Panc1 (cell line): ENCODE measurements around the gene TTBK1.

Source experiments
- CTCF ChIP-seq: fragments of 450-650 bp; IDR thresholded peaks from 2 replicates; pipeline ENCODE4 v1.5.1; 2017; ENCODE audit warnings: mild to moderate bottlenecking
- POLR2AphosphoS5 ChIP-seq: IDR thresholded peaks from 2 replicates; pipeline ENCODE4 v1.6.1; 2012; ENCODE audit warnings: mild to moderate bottlenecking, low read depth, low read length, moderate library complexity

DNA sequence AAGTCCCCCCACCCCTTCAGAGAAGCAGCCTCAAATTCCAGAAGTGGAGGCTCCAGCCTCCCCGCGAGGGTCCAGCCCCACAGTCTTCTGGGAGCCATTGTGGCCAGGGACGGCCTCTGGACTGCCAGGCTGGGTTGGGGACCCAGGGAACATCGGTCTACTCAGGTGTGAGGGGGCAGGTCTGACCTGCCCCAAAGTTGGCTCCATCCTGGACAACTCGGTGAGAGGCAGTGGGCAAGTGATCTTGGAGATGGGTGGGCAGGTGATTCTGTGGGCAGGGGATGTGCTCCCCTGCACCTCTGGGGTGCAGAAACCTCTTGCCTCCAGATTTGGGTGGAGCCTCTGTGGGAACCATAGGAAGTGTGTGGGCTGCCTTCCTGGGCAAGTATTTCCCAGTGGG, 42.6 kb downstream of the TTBK1 start:
- TF ChIP-seq CTCF: no peak
- no peak for TF ChIP-seq POLR2AphosphoS5
